Measurements from ENCODE around the gene AFAP1. TPM values are rescaled to one million over a fixed set of nuclear protein-coding genes. Genes with fewer than 3 reads are reported as not detected.

Gene AFAP1
- polyA plus RNA-seq, 1 donor (not counting 4 experiments of a cell fraction or from before 2014, with no cell fraction given), result 7.6 TPM

DNA sequence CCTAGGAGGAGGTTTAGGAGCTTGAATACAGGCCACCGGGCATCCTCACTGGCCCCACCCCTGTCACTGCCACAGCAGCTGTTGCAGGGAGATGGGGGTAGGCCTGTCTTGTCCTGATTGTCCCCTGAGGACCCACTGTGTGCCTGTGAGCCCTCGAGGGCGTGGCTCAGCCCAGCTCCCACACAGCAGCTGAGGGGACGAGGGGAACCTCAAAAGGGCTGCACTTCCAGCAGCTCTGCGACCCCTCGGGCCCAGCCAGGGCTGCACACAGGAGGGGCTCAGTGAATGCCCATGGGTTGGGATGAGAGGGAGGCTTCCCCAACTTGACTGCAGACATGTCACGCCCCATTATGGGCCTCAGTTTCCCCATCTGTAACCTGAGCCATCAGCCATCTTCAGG is 225.9 kb downstream of the AFAP1 start:
- H3K9me1 ChIP-seq (ENCODE audit: control insufficient read depth, extremely low read depth, insufficient read depth, low read length), result no peaks in the 10 kb centered on the region
- H3K4me2 ChIP-seq (ENCODE audit: control insufficient read depth, extremely low read depth, insufficient read depth, low read depth, low read length), result no peak overlapping the region
- no peaks in the 10 kb centered on the region for H3K27me3 ChIP-seq (ENCODE audit: control insufficient read depth, extremely low read depth, insufficient read depth, low read length)
- H3K79me2 ChIP-seq (ENCODE audit: control insufficient read depth, insufficient read depth, low read length), result no peaks in the 10 kb centered on the region
- H2AFZ ChIP-seq (ENCODE audit: control insufficient read depth, low read length), result no peak overlapping the region
- H3K27ac ChIP-seq (ENCODE audit: control insufficient read depth, insufficient read depth, low read length), result no peak overlapping the region
- no peak for FAIRE-seq
- H3K4me1 ChIP-seq (ENCODE audit: control insufficient read depth, extremely low read depth, insufficient read depth, low read length), result no peaks in the 10 kb centered on the region
- H3K4me3 ChIP-seq (ENCODE audit: control insufficient read depth in 2 of 3, extremely low read depth in 1 of 3, insufficient read depth in 2 of 3, low read depth in 1 of 3, low read length in 3 of 3), result no peak overlapping the region
- H4K20me1 ChIP-seq (ENCODE audit: control insufficient read depth, extremely low read depth, insufficient read depth, low read length), result no peaks in the 10 kb centered on the region
- TF ChIP-seq CTCF (optimal IDR thresholded peaks at IDR 0.05 in 1 of 3, IDR thresholded peaks at IDR 0.05 in 1 of 3, conservative IDR thresholded peaks at IDR 0.05 in 1 of 3; ENCODE audit: extremely low read depth in 1 of 3, insufficient read depth in 2 of 3, low read length in 3 of 3) (no peak), EZH2 (IDR thresholded peaks at IDR 0.05; ENCODE audit: low read length) (no peak)
- dilution Hi-C loops (cut with MboI; ENCODE audit: extremely low pct_ligation_motif_present, low sequenced_read_pairs), result no loop called here
- H3K9me3 ChIP-seq (ENCODE audit: control insufficient read depth, low read depth, low read length), result no peaks in the 10 kb centered on the region
- no peak overlapping the region for H3K9ac ChIP-seq (ENCODE audit: control insufficient read depth, extremely low read depth, insufficient read depth, low read length)
- H3K36me3 ChIP-seq (ENCODE audit: control insufficient read depth in 2 of 2, extremely low read depth in 1 of 2, insufficient read depth in 2 of 2, low read length in 2 of 2), result no peaks in the 10 kb centered on the region
- DNase-seq (ENCODE audit: low read depth, low spot score), result no peak

- Histone ChIP-seq H3K9me3 (ENCODE audit: control insufficient read depth, low read depth, low read length) (no peaks in the 10 kb centered on the region), H2AFZ (ENCODE audit: control insufficient read depth, low read length) (no peak overlapping the region), H3K27me3 (ENCODE audit: control insufficient read depth, extremely low read depth, insufficient read depth, low read length) (no peaks in the 10 kb centered on the region), H3K9me1 (ENCODE audit: control insufficient read depth, extremely low read depth, insufficient read depth, low read length) (no peaks in the 10 kb centered on the region), H4K20me1 (ENCODE audit: control insufficient read depth, extremely low read depth, insufficient read depth, low read length) (no peaks in the 10 kb centered on the region), H3K4me1 (ENCODE audit: control insufficient read depth, extremely low read depth, insufficient read depth, low read length) (no peaks in the 10 kb centered on the region), H3K79me2 (ENCODE audit: control insufficient read depth, insufficient read depth, low read length) (no peaks in the 10 kb centered on the region), H3K9ac (ENCODE audit: control insufficient read depth, extremely low read depth, insufficient read depth, low read length) (no peak overlapping the region), H3K27ac (ENCODE audit: control insufficient read depth, insufficient read depth, low read length) (no peak overlapping the region), H3K4me3 (ENCODE audit: control insufficient read depth in 2 of 3, extremely low read depth in 1 of 3, insufficient read depth in 2 of 3, low read depth in 1 of 3, low read length in 3 of 3) (no peak overlapping the region), H3K36me3 (ENCODE audit: control insufficient read depth in 2 of 2, extremely low read depth in 1 of 2, insufficient read depth in 2 of 2, low read length in 2 of 2) (no peaks in the 10 kb centered on the region), H3K4me2 (ENCODE audit: control insufficient read depth, extremely low read depth, insufficient read depth, low read depth, low read length) (no peak overlapping the region)
- FAIRE-seq (no peak), DNase-seq (ENCODE audit: low read depth, low spot score) (no peak)
- TF ChIP-seq CTCF (optimal IDR thresholded peaks at IDR 0.05 in 1 of 3, IDR thresholded peaks at IDR 0.05 in 1 of 3, conservative IDR thresholded peaks at IDR 0.05 in 1 of 3; ENCODE audit: extremely low read depth in 1 of 3, insufficient read depth in 2 of 3, low read length in 3 of 3) (no peak), EZH2 (IDR thresholded peaks at IDR 0.05; ENCODE audit: low read length) (no peak)
- dilution Hi-C loops (cut with MboI; ENCODE audit: extremely low pct_ligation_motif_present, low sequenced_read_pairs), result no loop called here
Observed at GRCh38 chr4:7712021-7712671, 227.5 kb downstream of the AFAP1 start.
